SK-N-SH (cell line): ENCODE measurements around the gene IL9R. TPM values are rescaled to one million over a fixed set of nuclear protein-coding genes. Genes with fewer than 3 reads are reported as not detected.
A peak's percentile ranks its signal among the peaks of the same experiment; 100 is the strongest.

ENCODE experiments used
- CTCF ChIA-PET: fragments of 300-600, 350-600 bp; formaldehyde crosslinking; extraction: SDS; loops from one replicate; lab custom pipeline; 2021; lab: Yijun Ruan, JAX
- POLR2A ChIA-PET: fragments of 350-600 bp; sonication (Branson Sonifier 250); formaldehyde crosslinking; extraction: SDS; loops from one replicate; lab custom pipeline; 2020; ENCODE audit warnings: antibody characterized with exemption, inconsistent platforms; lab: Yijun Ruan, JAX
- DNase-seq: peaks from one replicate; pipeline ENCODE4 v3.0.0; 2012
- H2AFZ ChIP-seq: fragments of 200-600 bp; sonication (generic); 2 replicates; pipeline ENCODE4 v1.8.1; 2016; ENCODE audit warnings: antibody characterized with exemption, mild to moderate bottlenecking, low read depth
- H3F3A ChIP-seq: fragments of 200-600 bp; sonication (generic); replicated peaks from 2 replicates; pipeline ENCODE3; 2016; ENCODE audit warnings: antibody characterized with exemption, mild to moderate bottlenecking; ENCODE audit not compliant: insufficient read depth
- H3K27ac ChIP-seq, 2 experiments: fragments of 200-500 bp in 1 of 2; fragments of 200-600 bp in 1 of 2; sonication (Bioruptor generic) in 1 of 2; sonication (generic), shearing (Covaris generic) in 1 of 2; 2 replicates each; pipeline versions ENCODE4 v1.5.1 to v1.6.1; 2014 to 2016; ENCODE audit warnings: low read depth in 2 of 2, inconsistent platforms in 1 of 2, low read length in 1 of 2, mild to moderate bottlenecking in 1 of 2, mixed read lengths in 1 of 2
- H3K27me3 ChIP-seq: fragments of 200-600 bp; sonication (generic), shearing (Covaris generic); 2 replicates; pipeline ENCODE4 v1.6.1; 2016; ENCODE audit warnings: mixed run types; ENCODE audit not compliant: insufficient read depth
- H3K36me3 ChIP-seq, 2 experiments: fragments of 200-500 bp in 1 of 2; fragments of 200-600 bp in 1 of 2; sonication (Bioruptor generic) in 1 of 2; sonication (generic) in 1 of 2; replicated peaks in 1 of 2; 2 replicates each; pipeline versions ENCODE3 to v1.5.1; 2014 to 2016; ENCODE audit warnings: low read length in 1 of 2, mild to moderate bottlenecking in 1 of 2; ENCODE audit not compliant: insufficient read depth in 2 of 2, control insufficient read depth in 1 of 2
- H3K4me1 ChIP-seq, 2 experiments: fragments of 200-500 bp in 1 of 2; fragments of 200-600 bp in 1 of 2; sonication (Bioruptor generic) in 1 of 2; sonication (generic), shearing (Covaris generic) in 1 of 2; 2 replicates each; pipeline versions ENCODE4 v1.5.1 to v1.6.1; 2014 to 2016; ENCODE audit warnings: low read depth in 1 of 2, low read length in 1 of 2, mixed run types in 1 of 2; ENCODE audit not compliant: insufficient read depth in 2 of 2, control insufficient read depth in 1 of 2
- H3K4me2 ChIP-seq: fragments of 200-600 bp; sonication (generic), shearing (Covaris generic); 2 replicates; pipeline ENCODE4 v1.6.1; 2017; ENCODE audit warnings: mixed run types
- H3K4me3 ChIP-seq, 2 experiments: fragments of 200-500 bp in 1 of 2; fragments of 200-600 bp in 1 of 2; sonication (Bioruptor generic) in 1 of 2; sonication (generic), shearing (Covaris generic) in 1 of 2; 2 replicates each; pipeline versions ENCODE4 v1.5.1 to v1.8.1; 2014 to 2016; ENCODE audit warnings: low read depth in 2 of 2, inconsistent platforms in 1 of 2, low read length in 1 of 2, mild to moderate bottlenecking in 1 of 2, mixed read lengths in 1 of 2, moderate library complexity in 1 of 2
- H3K79me2 ChIP-seq: fragments of 200-600 bp; sonication (generic); 2 replicates; pipeline ENCODE4 v1.8.1; 2017; ENCODE audit warnings: mild to moderate bottlenecking; ENCODE audit not compliant: insufficient read depth
- H3K9ac ChIP-seq: fragments of 200-600 bp; sonication (generic); 2 replicates; pipeline ENCODE4 v1.6.1; 2017; ENCODE audit warnings: mixed run types
- H3K9me2 ChIP-seq: fragments of 200-600 bp; sonication (generic); 2 replicates; pipeline ENCODE4 v1.6.1; 2017; ENCODE audit warnings: mixed run types
- H3K9me3 ChIP-seq: fragments of 200-600 bp; sonication (generic); 2 replicates; pipeline ENCODE4 v1.6.1; 2017; ENCODE audit warnings: mixed run types, mild to moderate bottlenecking, moderate library complexity
- H4K20me1 ChIP-seq: fragments of 200-600 bp; sonication (generic); 2 replicates; pipeline ENCODE4 v1.6.1; 2017; ENCODE audit warnings: mild to moderate bottlenecking, mixed run types; ENCODE audit not compliant: insufficient read depth
- CHD2 ChIP-seq: fragments of 150-350 bp; IDR thresholded peaks from 2 replicates; pipeline ENCODE4 v1.6.1; 2018; ENCODE audit warnings: low read length; ENCODE audit not compliant: partially characterized antibody
- EZH2phosphoT487 ChIP-seq: fragments of 200-600 bp; sonication (generic); IDR thresholded peaks from 2 replicates; pipeline ENCODE4 v1.6.1; 2017; ENCODE audit warnings: low read depth, mixed run types, mild to moderate bottlenecking, antibody characterized with exemption, moderate library complexity, borderline replicate concordance
- FOXM1 ChIP-seq: IDR thresholded peaks from 2 replicates; pipeline ENCODE4 v1.4.0; 2012; ENCODE audit warnings: low read depth, mild to moderate bottlenecking
- GABPA ChIP-seq: IDR thresholded peaks from 2 replicates; pipeline ENCODE4 v1.4.0; 2012; ENCODE audit warnings: low read depth, mild to moderate bottlenecking
- GATA2 ChIP-seq: sonication (generic); formaldehyde crosslinking; IDR thresholded peaks from 2 replicates; pipeline ENCODE4 v1.5.0; 2020; ENCODE audit warnings: mild to moderate bottlenecking, missing genetic modification reagents
- JUND ChIP-seq: IDR thresholded peaks from 2 replicates; pipeline ENCODE4 v1.4.0; 2012
- MXI1 ChIP-seq: IDR thresholded peaks from 2 replicates; pipeline ENCODE4 v1.6.1; 2012; ENCODE audit warnings: mild to moderate bottlenecking, low read depth, low read length, improper control_type of control experiment
- NFIC ChIP-seq: IDR thresholded peaks from 2 replicates; pipeline ENCODE4 v1.4.0; 2012; ENCODE audit warnings: borderline replicate concordance
- POLR2AphosphoS5 ChIP-seq: IDR thresholded peaks from 2 replicates; pipeline ENCODE4 v1.6.1; 2012; ENCODE audit warnings: low read depth, low read length
- RCOR1 ChIP-seq: fragments of 150-350 bp; IDR thresholded peaks from 2 replicates; pipeline ENCODE4 v1.6.1; 2017; ENCODE audit warnings: antibody characterized with exemption, low read length
- RFX5 ChIP-seq: IDR thresholded peaks from 2 replicates; pipeline ENCODE4 v1.6.1; 2012; ENCODE audit warnings: mild to moderate bottlenecking, improper control_type of control experiment, low read length
- SIN3A ChIP-seq: IDR thresholded peaks from 2 replicates; pipeline ENCODE4 v1.6.1; 2012; ENCODE audit warnings: low read depth, mild to moderate bottlenecking, low read length, moderate library complexity, borderline replicate concordance
- SMC3 ChIP-seq: IDR thresholded peaks from 2 replicates; pipeline ENCODE4 v1.6.1; 2012; ENCODE audit warnings: low read depth, low read length, improper control_type of control experiment
- TAF1 ChIP-seq: IDR thresholded peaks from 2 replicates; pipeline ENCODE4 v1.6.1; 2012; ENCODE audit warnings: low read depth, mild to moderate bottlenecking, low read length, moderate library complexity, borderline replicate concordance
- TEAD4 ChIP-seq: IDR thresholded peaks from 2 replicates; pipeline ENCODE4 v1.4.0; 2012; ENCODE audit warnings: mild to moderate bottlenecking, borderline replicate concordance; ENCODE audit not compliant: insufficient read depth
- YY1 ChIP-seq: IDR thresholded peaks from 2 replicates; pipeline ENCODE4 v1.4.0; 2012; ENCODE audit warnings: low read depth, mild to moderate bottlenecking
- WGBS: methylation state at CpG from one replicate; pipeline ENCODE4 v1.1.6; 2017; ENCODE audit warnings: low lambda C conversion rate; 5-methylcytosine and 5-hydroxymethylcytosine counted together
- polyA plus RNA-seq, 3 experiments: library from polyadenylated mRNA; depleted of rRNA; stranded (reverse); fragments of >200 nt; gene quantifications; 2 replicates each; pipeline ENCODE4 v1.2.3, GENCODE V29; 2012
- TF ChIP-seq, protein P1 (sequence below): IDR thresholded peaks from 2 replicates; pipeline ENCODE4 v1.4.0; 2012; ENCODE audit warnings: low read depth
- TF ChIP-seq, protein P2 (sequence below): IDR thresholded peaks from 2 replicates; pipeline ENCODE4 v1.4.0; 2012; ENCODE audit warnings: low read depth, borderline replicate concordance
- TF ChIP-seq, protein P3 (sequence below): IDR thresholded peaks from 2 replicates; pipeline ENCODE4 v1.4.0; 2012; ENCODE audit warnings: low read depth, borderline replicate concordance
- TF ChIP-seq, protein P4 (sequence below): fragments of 200-600 bp; sonication (generic); IDR thresholded peaks from 2 replicates; pipeline ENCODE4 v1.6.1; 2017; ENCODE audit warnings: antibody characterized with exemption, mild to moderate bottlenecking, moderate library complexity
- TF ChIP-seq, protein P5 (sequence below): fragments of 150-350 bp; IDR thresholded peaks from 2 replicates; pipeline ENCODE4 v1.6.1; 2016; ENCODE audit warnings: mild to moderate bottlenecking, low read depth, low read length

IL9R gene
- polyA plus RNA-seq, 1 of the 3 experiments (the other 2 are of a cell fraction) = 0.03 TPM

DNA sequence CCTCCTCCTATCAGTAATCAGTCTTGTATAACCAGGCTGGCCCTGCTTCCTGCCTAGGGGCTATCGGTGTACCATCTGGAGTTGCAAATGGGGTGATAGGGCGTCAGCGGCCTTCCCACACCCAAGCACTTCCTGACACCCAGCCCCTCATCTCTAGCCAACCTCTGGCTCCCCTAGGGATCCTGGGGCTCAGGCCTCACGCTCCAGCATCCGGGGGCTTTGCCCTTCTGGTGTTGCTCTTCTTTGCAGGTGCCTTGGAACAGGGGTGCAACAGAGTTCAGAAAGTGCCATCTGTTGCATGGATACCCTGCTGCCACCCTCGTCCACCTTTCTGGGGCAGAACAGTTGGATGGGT, 4.1 kb downstream of the IL9R start:
- Histone ChIP-seq H4K20me1 (no peaks in the 10 kb centered on the region), H3K9me2 (no peaks in the 10 kb centered on the region), H3K4me1 (peaks cover 0 to 17% of the 10 kb centered on the region in 2 experiments; a peak in 1 of 4 replicates), H3K36me3 (no peaks in the 10 kb centered on the region), H3K27me3 (no peaks in the 10 kb centered on the region), H3F3A (no peaks in the 10 kb centered on the region), H3K4me2 (no peak overlapping the region), H3K27ac (no peak overlapping the region), H3K79me2 (no peaks in the 10 kb centered on the region), H3K9ac (no peak overlapping the region), H3K9me3 (no peaks in the 10 kb centered on the region), H3K4me3 (no peak overlapping the region), H2AFZ (no peak overlapping the region)
- DNase-seq = peak; percentile 52
- TF ChIP-seq GATA2 (CRISPR knock-in tag) (peak; percentile 32), RFX5 (no peak)
- 31% methylated on average over 6 of the region's 6 CpGs for WGBS
- ChIA-PET CTCF (no interaction called here), POLR2A (no interaction called here)

DNA sequence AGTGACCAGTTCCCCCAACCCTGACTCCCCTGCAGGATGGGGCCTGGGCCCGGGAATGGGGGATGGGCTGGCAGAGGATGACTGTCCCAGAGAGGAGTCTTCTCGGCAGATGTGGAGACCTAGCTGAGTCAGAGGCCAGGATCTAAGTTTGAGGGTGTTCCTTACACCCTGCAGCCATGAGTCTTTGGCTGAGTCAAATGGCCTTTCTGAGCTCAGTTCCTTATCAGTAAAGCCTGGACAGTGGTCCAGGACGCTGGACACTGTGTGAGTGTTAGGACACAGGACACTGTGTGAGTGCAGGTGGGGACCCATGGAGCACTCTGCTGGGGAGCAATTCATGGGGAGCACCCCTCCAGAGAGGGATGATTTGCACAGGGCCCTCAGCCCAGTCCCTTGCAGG, 5.0 kb downstream of the IL9R start:
- no peak for DNase-seq
- H2AFZ ChIP-seq = no peak overlapping the region
- WGBS = 48% methylated on average over 3 of the region's 3 CpGs
- ChIA-PET CTCF (no interaction called here), POLR2A (no interaction called here)
- no peaks in the 10 kb centered on the region for H3K9me2 ChIP-seq
- no peak overlapping the region for H3K27ac ChIP-seq
- no peaks in the 10 kb centered on the region for H3F3A ChIP-seq
- no peaks in the 10 kb centered on the region for H3K9me3 ChIP-seq
- H3K4me3 ChIP-seq = no peak overlapping the region
- no peaks in the 10 kb centered on the region for H3K36me3 ChIP-seq
- no peaks in the 10 kb centered on the region for H3K79me2 ChIP-seq
- H3K9ac ChIP-seq = no peak overlapping the region
- peaks cover 0 to 17% of the 10 kb centered on the region in 2 experiments; a peak in 1 of 4 replicates for H3K4me1 ChIP-seq
- no peak overlapping the region for H3K4me2 ChIP-seq
- H4K20me1 ChIP-seq = no peaks in the 10 kb centered on the region
- TF ChIP-seq TEAD4 (no peak), SIN3A (no peak), YY1 (no peak), MXI1 (no peak), NFIC (no peak), JUND (no peak), GABPA (no peak), TAF1 (no peak), SMC3 (no peak), EZH2phosphoT487 (no peak), CHD2 (no peak), POLR2AphosphoS5 (no peak), FOXM1 (no peak), RCOR1 (no peak)
- TF ChIP-seq, protein P1, sequence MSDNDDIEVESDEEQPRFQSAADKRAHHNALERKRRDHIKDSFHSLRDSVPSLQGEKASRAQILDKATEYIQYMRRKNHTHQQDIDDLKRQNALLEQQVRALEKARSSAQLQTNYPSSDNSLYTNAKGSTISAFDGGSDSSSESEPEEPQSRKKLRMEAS = no peak
- TF ChIP-seq, protein P2, sequence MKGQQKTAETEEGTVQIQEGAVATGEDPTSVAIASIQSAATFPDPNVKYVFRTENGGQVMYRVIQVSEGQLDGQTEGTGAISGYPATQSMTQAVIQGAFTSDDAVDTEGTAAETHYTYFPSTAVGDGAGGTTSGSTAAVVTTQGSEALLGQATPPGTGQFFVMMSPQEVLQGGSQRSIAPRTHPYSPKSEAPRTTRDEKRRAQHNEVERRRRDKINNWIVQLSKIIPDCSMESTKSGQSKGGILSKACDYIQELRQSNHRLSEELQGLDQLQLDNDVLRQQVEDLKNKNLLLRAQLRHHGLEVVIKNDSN = no peak
- TF ChIP-seq, protein P3, sequence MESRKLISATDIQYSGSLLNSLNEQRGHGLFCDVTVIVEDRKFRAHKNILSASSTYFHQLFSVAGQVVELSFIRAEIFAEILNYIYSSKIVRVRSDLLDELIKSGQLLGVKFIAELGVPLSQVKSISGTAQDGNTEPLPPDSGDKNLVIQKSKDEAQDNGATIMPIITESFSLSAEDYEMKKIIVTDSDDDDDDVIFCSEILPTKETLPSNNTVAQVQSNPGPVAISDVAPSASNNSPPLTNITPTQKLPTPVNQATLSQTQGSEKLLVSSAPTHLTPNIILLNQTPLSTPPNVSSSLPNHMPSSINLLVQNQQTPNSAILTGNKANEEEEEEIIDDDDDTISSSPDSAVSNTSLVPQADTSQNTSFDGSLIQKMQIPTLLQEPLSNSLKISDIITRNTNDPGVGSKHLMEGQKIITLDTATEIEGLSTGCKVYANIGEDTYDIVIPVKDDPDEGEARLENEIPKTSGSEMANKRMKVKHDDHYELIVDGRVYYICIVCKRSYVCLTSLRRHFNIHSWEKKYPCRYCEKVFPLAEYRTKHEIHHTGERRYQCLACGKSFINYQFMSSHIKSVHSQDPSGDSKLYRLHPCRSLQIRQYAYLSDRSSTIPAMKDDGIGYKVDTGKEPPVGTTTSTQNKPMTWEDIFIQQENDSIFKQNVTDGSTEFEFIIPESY = no peak
- TF ChIP-seq, protein P4, sequence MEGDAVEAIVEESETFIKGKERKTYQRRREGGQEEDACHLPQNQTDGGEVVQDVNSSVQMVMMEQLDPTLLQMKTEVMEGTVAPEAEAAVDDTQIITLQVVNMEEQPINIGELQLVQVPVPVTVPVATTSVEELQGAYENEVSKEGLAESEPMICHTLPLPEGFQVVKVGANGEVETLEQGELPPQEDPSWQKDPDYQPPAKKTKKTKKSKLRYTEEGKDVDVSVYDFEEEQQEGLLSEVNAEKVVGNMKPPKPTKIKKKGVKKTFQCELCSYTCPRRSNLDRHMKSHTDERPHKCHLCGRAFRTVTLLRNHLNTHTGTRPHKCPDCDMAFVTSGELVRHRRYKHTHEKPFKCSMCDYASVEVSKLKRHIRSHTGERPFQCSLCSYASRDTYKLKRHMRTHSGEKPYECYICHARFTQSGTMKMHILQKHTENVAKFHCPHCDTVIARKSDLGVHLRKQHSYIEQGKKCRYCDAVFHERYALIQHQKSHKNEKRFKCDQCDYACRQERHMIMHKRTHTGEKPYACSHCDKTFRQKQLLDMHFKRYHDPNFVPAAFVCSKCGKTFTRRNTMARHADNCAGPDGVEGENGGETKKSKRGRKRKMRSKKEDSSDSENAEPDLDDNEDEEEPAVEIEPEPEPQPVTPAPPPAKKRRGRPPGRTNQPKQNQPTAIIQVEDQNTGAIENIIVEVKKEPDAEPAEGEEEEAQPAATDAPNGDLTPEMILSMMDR = no peak
- TF ChIP-seq, protein P5, sequence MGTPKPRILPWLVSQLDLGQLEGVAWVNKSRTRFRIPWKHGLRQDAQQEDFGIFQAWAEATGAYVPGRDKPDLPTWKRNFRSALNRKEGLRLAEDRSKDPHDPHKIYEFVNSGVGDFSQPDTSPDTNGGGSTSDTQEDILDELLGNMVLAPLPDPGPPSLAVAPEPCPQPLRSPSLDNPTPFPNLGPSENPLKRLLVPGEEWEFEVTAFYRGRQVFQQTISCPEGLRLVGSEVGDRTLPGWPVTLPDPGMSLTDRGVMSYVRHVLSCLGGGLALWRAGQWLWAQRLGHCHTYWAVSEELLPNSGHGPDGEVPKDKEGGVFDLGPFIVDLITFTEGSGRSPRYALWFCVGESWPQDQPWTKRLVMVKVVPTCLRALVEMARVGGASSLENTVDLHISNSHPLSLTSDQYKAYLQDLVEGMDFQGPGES = no peak
- H3K27me3 ChIP-seq = no peaks in the 10 kb centered on the region
